Measurements from ENCODE around the gene INPP5D.

DNA sequence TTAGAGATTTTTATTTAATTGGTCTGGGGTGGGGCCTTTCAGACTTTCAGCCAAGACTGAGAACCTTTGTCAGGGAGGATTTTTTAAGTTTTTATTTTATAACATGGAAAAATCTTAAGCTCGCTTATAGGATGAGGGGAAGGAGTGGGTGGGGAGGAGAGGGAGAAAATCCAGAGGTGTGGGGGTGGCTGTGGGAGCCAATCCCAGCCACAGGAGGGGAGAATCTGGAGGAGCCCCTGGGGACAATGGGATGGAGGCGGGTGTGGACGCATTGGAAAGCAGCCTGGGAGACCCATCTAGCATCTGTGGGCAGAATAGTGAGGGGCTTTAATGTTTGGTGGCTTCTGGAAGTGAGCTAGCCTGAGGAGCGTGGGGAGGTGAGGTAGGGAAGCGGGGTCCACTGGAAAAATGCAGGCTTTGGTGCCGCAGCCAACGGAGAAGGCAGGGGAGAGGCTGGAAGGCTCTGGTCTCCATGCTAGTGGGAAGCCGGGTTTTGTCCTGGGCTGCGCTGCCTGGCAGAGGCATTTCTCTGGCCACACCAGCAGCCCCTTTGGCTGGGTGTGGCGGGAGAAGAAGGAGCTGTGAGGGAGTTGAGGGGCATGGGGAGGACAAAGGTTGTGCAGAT is 11.5 kb upstream of the INPP5D start:
- TF ChIP-seq POLR2A (IDR thresholded peaks at IDR 0.05) (no peak), POLR2AphosphoS5 (IDR thresholded peaks at IDR 0.05) (no peak), EP300 (IDR thresholded peaks at IDR 0.05; ENCODE audit: low read depth) (no peak)
- TF ChIP-seq, protein P1, sequence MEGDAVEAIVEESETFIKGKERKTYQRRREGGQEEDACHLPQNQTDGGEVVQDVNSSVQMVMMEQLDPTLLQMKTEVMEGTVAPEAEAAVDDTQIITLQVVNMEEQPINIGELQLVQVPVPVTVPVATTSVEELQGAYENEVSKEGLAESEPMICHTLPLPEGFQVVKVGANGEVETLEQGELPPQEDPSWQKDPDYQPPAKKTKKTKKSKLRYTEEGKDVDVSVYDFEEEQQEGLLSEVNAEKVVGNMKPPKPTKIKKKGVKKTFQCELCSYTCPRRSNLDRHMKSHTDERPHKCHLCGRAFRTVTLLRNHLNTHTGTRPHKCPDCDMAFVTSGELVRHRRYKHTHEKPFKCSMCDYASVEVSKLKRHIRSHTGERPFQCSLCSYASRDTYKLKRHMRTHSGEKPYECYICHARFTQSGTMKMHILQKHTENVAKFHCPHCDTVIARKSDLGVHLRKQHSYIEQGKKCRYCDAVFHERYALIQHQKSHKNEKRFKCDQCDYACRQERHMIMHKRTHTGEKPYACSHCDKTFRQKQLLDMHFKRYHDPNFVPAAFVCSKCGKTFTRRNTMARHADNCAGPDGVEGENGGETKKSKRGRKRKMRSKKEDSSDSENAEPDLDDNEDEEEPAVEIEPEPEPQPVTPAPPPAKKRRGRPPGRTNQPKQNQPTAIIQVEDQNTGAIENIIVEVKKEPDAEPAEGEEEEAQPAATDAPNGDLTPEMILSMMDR (IDR thresholded peaks at IDR 0.05), result no peak

Data from transverse colon (tissue), 4 donors.